ENCODE data around the gene CENPT. TPM values are rescaled to one million over a fixed set of nuclear protein-coding genes. Genes with fewer than 3 reads are reported as not detected.

The CENPT gene
- total and polyA plus RNA-seq, 2 of the 13 experiments (the other 11 are each of a cell fraction or from before 2014, with no cell fraction given), result 40.9 to 43.3 TPM

DNA sequence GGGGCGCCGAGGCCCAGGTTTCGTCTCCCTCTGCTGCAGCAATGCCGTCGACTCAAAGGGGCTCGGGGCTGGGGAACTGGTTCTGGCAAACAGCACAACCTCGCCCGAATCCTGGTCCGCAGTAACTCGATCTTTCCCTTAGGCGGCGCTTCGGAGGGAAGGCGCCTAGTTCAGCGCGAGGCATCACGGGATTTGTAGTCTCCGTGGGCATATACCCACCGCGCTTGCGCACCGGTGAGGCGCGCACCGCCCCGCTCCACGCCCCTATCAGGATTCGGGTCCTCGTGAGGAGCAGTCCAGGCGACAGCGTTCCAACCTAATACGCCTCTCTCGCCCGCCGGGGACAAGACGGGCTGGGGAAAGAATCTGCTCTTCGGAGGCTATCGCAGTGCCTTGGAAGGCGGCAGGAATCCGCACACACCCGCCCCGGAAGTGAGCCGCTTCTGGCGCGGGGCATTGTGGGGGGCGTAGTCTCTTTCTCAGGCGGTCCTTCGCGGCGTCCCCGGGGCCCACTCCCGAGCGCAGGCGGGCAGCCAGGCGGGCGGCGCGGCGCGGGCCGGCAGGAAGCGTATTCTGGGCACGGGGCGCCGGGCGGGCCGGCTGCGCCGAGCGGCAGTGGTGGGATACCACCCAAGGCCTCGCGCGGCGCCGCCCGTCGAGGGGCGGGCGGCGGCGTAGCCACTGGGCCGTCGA is 5.5 kb downstream of the CENPT start, which contains the start of gene THAP11 (continued):
- TF ChIP-seq, protein P1, sequence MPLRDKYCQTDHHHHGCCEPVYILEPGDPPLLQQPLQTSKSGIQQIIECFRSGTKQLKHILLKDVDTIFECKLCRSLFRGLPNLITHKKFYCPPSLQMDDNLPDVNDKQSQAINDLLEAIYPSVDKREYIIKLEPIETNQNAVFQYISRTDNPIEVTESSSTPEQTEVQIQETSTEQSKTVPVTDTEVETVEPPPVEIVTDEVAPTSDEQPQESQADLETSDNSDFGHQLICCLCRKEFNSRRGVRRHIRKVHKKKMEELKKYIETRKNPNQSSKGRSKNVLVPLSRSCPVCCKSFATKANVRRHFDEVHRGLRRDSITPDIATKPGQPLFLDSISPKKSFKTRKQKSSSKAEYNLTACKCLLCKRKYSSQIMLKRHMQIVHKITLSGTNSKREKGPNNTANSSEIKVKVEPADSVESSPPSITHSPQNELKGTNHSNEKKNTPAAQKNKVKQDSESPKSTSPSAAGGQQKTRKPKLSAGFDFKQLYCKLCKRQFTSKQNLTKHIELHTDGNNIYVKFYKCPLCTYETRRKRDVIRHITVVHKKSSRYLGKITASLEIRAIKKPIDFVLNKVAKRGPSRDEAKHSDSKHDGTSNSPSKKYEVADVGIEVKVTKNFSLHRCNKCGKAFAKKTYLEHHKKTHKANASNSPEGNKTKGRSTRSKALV (CRISPR knock-in tag; IDR thresholded peaks at IDR 0.05), result no peak
- TF ChIP-seq NR2F1 (CRISPR knock-in tag; IDR thresholded peaks at IDR 0.05) (no peak), AGO2 (optimal IDR thresholded peaks at IDR 0.05; ENCODE audit: low read depth, low read length) (no peak), ZNF343 (CRISPR knock-in tag; IDR thresholded peaks at IDR 0.05) (no peak), CAMTA2 (CRISPR knock-in tag; IDR thresholded peaks at IDR 0.05; ENCODE audit: borderline replicate concordance) (no peak), CREM (IDR thresholded peaks at IDR 0.05) (peak; percentile 97), CREM (CRISPR knock-in tag; IDR thresholded peaks at IDR 0.05) (no peak), ZNF430 (CRISPR knock-in tag; IDR thresholded peaks at IDR 0.05) (peak; percentile 54), CCAR2 (optimal IDR thresholded peaks at IDR 0.05; ENCODE audit: low read depth, low read length) (no peak), NCOR1 (IDR thresholded peaks at IDR 0.05; ENCODE audit: borderline replicate concordance, low read length) (peak; percentile 34; the same call in 1 of the 2 replicates), MAF1 (CRISPR knock-in tag; IDR thresholded peaks at IDR 0.05; ENCODE audit: borderline replicate concordance) (0 out of 2 replicates have a peak, but pooled peaks have one; percentile 52), ZNF605 (CRISPR knock-in tag; IDR thresholded peaks at IDR 0.05) (0 out of 2 replicates have a peak, but pooled peaks have one; percentile 5), SP1 (IDR thresholded peaks at IDR 0.05) (0 out of 2 replicates have a peak, but pooled peaks have one; percentile 53), SP1 (CRISPR knock-in tag; IDR thresholded peaks at IDR 0.05) (peak; percentile 94), TFDP1 (CRISPR knock-in tag; IDR thresholded peaks at IDR 0.05; ENCODE audit: borderline replicate concordance) (peak; percentile 81), HOXA3 (CRISPR knock-in tag; IDR thresholded peaks at IDR 0.05) (peak; percentile 65; the same call in 1 of the 2 replicates), GPN1 (CRISPR knock-in tag; IDR thresholded peaks at IDR 0.05; ENCODE audit: borderline replicate concordance) (no peak; the same call in 1 of the 2 replicates), ZNF292 (CRISPR knock-in tag; IDR thresholded peaks at IDR 0.05; ENCODE audit: borderline replicate concordance, low read depth) (no peak), ZNF12 (CRISPR knock-in tag; IDR thresholded peaks at IDR 0.05) (no peak), ZBTB3 (CRISPR knock-in tag; IDR thresholded peaks at IDR 0.05; ENCODE audit: borderline replicate concordance, low read depth) (no peak)
- TF ChIP-seq, protein P2, sequence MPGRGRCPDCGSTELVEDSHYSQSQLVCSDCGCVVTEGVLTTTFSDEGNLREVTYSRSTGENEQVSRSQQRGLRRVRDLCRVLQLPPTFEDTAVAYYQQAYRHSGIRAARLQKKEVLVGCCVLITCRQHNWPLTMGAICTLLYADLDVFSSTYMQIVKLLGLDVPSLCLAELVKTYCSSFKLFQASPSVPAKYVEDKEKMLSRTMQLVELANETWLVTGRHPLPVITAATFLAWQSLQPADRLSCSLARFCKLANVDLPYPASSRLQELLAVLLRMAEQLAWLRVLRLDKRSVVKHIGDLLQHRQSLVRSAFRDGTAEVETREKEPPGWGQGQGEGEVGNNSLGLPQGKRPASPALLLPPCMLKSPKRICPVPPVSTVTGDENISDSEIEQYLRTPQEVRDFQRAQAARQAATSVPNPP (CRISPR knock-in tag; IDR thresholded peaks at IDR 0.05), result peak; percentile 76; the same call in 1 of the 2 replicates
- TF ChIP-seq, protein P3, sequence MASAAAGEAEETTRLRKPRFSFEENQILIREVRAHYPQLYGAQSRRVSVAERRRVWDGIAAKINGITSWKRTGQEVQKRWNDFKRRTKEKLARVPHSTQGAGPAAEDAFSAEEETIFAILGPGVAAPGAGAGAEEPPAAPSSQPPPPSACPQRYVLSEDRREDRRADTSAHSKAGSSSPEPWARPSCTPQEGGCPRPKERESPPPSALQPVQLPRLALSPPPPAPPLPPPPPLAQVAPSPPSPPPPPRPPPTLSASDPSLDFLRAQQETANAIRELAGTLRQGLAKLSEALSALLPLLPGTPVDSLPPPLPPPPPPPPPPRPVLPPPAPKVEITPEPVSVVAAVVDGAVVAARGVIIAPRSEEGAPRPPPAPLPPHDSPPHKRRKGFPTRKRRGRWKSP (CRISPR knock-in tag; IDR thresholded peaks at IDR 0.05), result no peak
- TF ChIP-seq, protein P4, sequence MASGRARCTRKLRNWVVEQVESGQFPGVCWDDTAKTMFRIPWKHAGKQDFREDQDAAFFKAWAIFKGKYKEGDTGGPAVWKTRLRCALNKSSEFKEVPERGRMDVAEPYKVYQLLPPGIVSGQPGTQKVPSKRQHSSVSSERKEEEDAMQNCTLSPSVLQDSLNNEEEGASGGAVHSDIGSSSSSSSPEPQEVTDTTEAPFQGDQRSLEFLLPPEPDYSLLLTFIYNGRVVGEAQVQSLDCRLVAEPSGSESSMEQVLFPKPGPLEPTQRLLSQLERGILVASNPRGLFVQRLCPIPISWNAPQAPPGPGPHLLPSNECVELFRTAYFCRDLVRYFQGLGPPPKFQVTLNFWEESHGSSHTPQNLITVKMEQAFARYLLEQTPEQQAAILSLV (CRISPR knock-in tag; IDR thresholded peaks at IDR 0.05; ENCODE audit: borderline replicate concordance), result no peak
